Measurements from ENCODE around the gene ARHGAP15. TPM values are rescaled to one million over a fixed set of nuclear protein-coding genes. Genes with fewer than 3 reads are reported as not detected.

Gene ARHGAP15
- total RNA-seq, 4 donors from 2014 or later: 3.4 to 9.3 (median 6.4) TPM

- no peak for ATAC-seq
- 40 to 57% methylated on average over 4 of the region's 4 CpGs for WGBS, 2 donors (ENCODE audit: low coverage in 1 of 2)
- Histone ChIP-seq H3K4me3 (no peak overlapping the region), H3K27me3 (no peaks in the 10 kb centered on the region), H3K27ac (peak overlapping the region in 1 of 4 donors; percentile 8), H3K9me3 (no peaks in the 10 kb centered on the region), H3K36me3 (no peaks in the 10 kb centered on the region), H3K4me1 (no peaks in the 10 kb centered on the region)
- TF ChIP-seq CTCF (IDR thresholded peaks at IDR 0.05) (no peak), EP300 (IDR thresholded peaks at IDR 0.05) (no peak), POLR2A (IDR thresholded peaks at IDR 0.05) (no peak), POLR2AphosphoS5 (IDR thresholded peaks at IDR 0.05) (no peak)
These were observed 474.8 kb downstream of the ARHGAP15 start for GRCh38 chr2:143603846-143604565.

- H3K27ac ChIP-seq: peak overlapping the region in 1 of 4 donors; percentile 8
- TF ChIP-seq POLR2AphosphoS5 (IDR thresholded peaks at IDR 0.05): no peak
- no peak for TF ChIP-seq EP300 (IDR thresholded peaks at IDR 0.05)
- no peak for TF ChIP-seq POLR2A (IDR thresholded peaks at IDR 0.05)
- TF ChIP-seq CTCF (IDR thresholded peaks at IDR 0.05): no peak
- H3K9me3 ChIP-seq: no peaks in the 10 kb centered on the region
- WGBS, 2 donors (ENCODE audit: low coverage in 1 of 2): 60 to 72% methylated on average over 4 to 5 of the region's 5 CpGs
- no peaks in the 10 kb centered on the region for H3K4me1 ChIP-seq
- ATAC-seq: no peak
- H3K27me3 ChIP-seq: no peaks in the 10 kb centered on the region
- no peak overlapping the region for H3K4me3 ChIP-seq
- no peaks in the 10 kb centered on the region for H3K36me3 ChIP-seq
These were observed 475.3 kb downstream of the ARHGAP15 start for GRCh38 chr2:143604566-143604959.

GRCh38 chr2:143607231-143608062, 478.2 kb downstream of the ARHGAP15 start:
- 51 to 75% methylated on average over 4 to 5 of the region's 5 CpGs for WGBS, 2 donors (ENCODE audit: low coverage in 1 of 2)
- no peak for TF ChIP-seq EP300 (IDR thresholded peaks at IDR 0.05)
- TF ChIP-seq CTCF (IDR thresholded peaks at IDR 0.05): no peak
- TF ChIP-seq POLR2A (IDR thresholded peaks at IDR 0.05): no peak
- TF ChIP-seq POLR2AphosphoS5 (IDR thresholded peaks at IDR 0.05): no peak
- H3K27ac ChIP-seq: peak overlapping the region in 3 of 4 donors; percentile 9 to 20 (median 19)
- no peaks in the 10 kb centered on the region for H3K4me1 ChIP-seq
- ATAC-seq: no peak
- H3K9me3 ChIP-seq: no peaks in the 10 kb centered on the region
- H3K4me3 ChIP-seq: no peak overlapping the region
- no peaks in the 10 kb centered on the region for H3K36me3 ChIP-seq
- no peaks in the 10 kb centered on the region for H3K27me3 ChIP-seq

- Histone ChIP-seq H3K36me3 (no peaks in the 10 kb centered on the region), H3K4me1 (no peaks in the 10 kb centered on the region), H3K4me3 (no peak overlapping the region), H3K9me3 (no peaks in the 10 kb centered on the region), H3K27me3 (no peaks in the 10 kb centered on the region), H3K27ac (peak overlapping the region in 2 of 4 donors; percentile 19 to 20)
- TF ChIP-seq EP300 (IDR thresholded peaks at IDR 0.05): no peak
- TF ChIP-seq POLR2AphosphoS5 (IDR thresholded peaks at IDR 0.05): no peak
- TF ChIP-seq POLR2A (IDR thresholded peaks at IDR 0.05): no peak
- TF ChIP-seq CTCF (IDR thresholded peaks at IDR 0.05): no peak
- no peak for ATAC-seq
- 67 to 86% methylated on average over 3 of the region's 3 CpGs for WGBS, 2 donors (ENCODE audit: low coverage in 1 of 2)
These were observed 478.8 kb downstream of the ARHGAP15 start for GRCh38 chr2:143608063-143608423.

Data from gastroesophageal sphincter (tissue), 4 donors.